CD4-positive, CD25-positive, alpha-beta regulatory T cell (primary cell): ENCODE data around the gene ZBED2. TPM values are rescaled to one million over a fixed set of nuclear protein-coding genes. Genes with fewer than 3 reads are reported as not detected.
A peak's percentile ranks its signal among the peaks of the same experiment; 100 is the strongest.
"Not testable (repeated sequence)": the region's sequence is repeated elsewhere in the genome, so short reads cannot be mapped to it uniquely, and the experiment has no call there.

Experiments used
- ATAC-seq, 2 donors: fragments of 150-1000 bp; cut with Tn5 transposase; one replicate each; pipeline ENCODE4 v1.10.0; 2021; ENCODE audit warnings: low read depth in 2 of 2, moderate number of reproducible peaks in 2 of 2, moderate library complexity in 1 of 2
- DNase-seq, 3 donors: peaks; one replicate each; pipeline versions ENCODE4 v3.0.0 to v3.0.0-alpha.2; 2012 to 2022; ENCODE audit warnings: mixed read lengths in 1 of 3
- H3K27ac ChIP-seq: one replicate; pipeline ENCODE4 v1.7.0; 2013; ENCODE audit warnings: mild to moderate bottlenecking, low read length; ENCODE audit not compliant: insufficient read depth, poor library complexity, severe bottlenecking
- H3K27me3 ChIP-seq: one replicate; pipeline ENCODE4 v1.7.0; 2013; ENCODE audit warnings: low read length; ENCODE audit not compliant: control insufficient read depth, insufficient read depth
- H3K36me3 ChIP-seq: one replicate; pipeline ENCODE4 v1.7.0; 2013; ENCODE audit warnings: mild to moderate bottlenecking, low read length, moderate library complexity; ENCODE audit not compliant: control insufficient read depth, insufficient read depth
- H3K4me1 ChIP-seq: 2 replicates; pipeline ENCODE4 v1.7.0; 2013; ENCODE audit warnings: mild to moderate bottlenecking, low read length; ENCODE audit not compliant: insufficient read depth, control insufficient read depth, poor library complexity, severe bottlenecking
- H3K4me3 ChIP-seq: one replicate; pipeline ENCODE4 v1.7.0; 2013; ENCODE audit warnings: low read depth, mild to moderate bottlenecking, low read length, moderate library complexity
- H3K9me3 ChIP-seq, 2 experiments: 1 replicate in 1 of 2; 2 replicates in 1 of 2; pipeline ENCODE4 v1.7.0; 2013; ENCODE audit warnings: low read length in 2 of 2, mild to moderate bottlenecking in 1 of 2, moderate library complexity in 1 of 2; ENCODE audit not compliant: control insufficient read depth in 2 of 2
- H3K27ac Mint-ChIP-seq, 3 donors: one replicate each; pipeline ENCODE4 v1.8.0; 2020 to 2022; ENCODE audit warnings: mild to moderate bottlenecking in 3 of 3, mixed read lengths in 3 of 3, moderate library complexity in 2 of 3
- H3K27me3 Mint-ChIP-seq: one replicate; pipeline ENCODE4 v1.8.0; 2022; ENCODE audit warnings: mild to moderate bottlenecking, mixed read lengths
- H3K36me3 Mint-ChIP-seq: one replicate; pipeline ENCODE4 v1.8.0; 2020; ENCODE audit warnings: mixed read lengths
- H3K4me1 Mint-ChIP-seq, 4 donors: one replicate each; pipeline ENCODE4 v1.8.0; 2020 to 2022; ENCODE audit warnings: mixed read lengths in 4 of 4, mild to moderate bottlenecking in 1 of 4
- H3K4me3 Mint-ChIP-seq, 4 donors: one replicate each; pipeline ENCODE4 v1.8.0; 2020 to 2022; ENCODE audit warnings: mild to moderate bottlenecking in 4 of 4, mixed read lengths in 4 of 4, moderate library complexity in 3 of 4
- H3K9me3 Mint-ChIP-seq, 7 donors: one replicate each; pipeline ENCODE4 v1.8.0; 2020 to 2022; ENCODE audit warnings: mixed read lengths in 7 of 7, mild to moderate bottlenecking in 3 of 7, moderate library complexity in 2 of 7
- polyA plus RNA-seq, 4 donors: library from polyadenylated mRNA; unstranded; fragments of 300-500 nt; fragmentation: Illumina TruSeq; gene quantifications; one replicate each; pipeline ENCODE4 v1.2.3, GENCODE V29; 2021
- total RNA-seq: library from RNA; stranded (reverse); gene quantifications from one replicate; pipeline ENCODE4 v1.2.3, GENCODE V29; 2022

The ZBED2 gene
- 0.27 TPM for total RNA-seq
- polyA plus RNA-seq: under 1 TPM in 3 of 4 donors, not detected in 1; 0.15 to 1.00 (median 0.80) TPM

- Histone ChIP-seq H3K9me3 (no peaks in the 10 kb centered on the region), H3K27ac (peak within 1 kb of the TSS; percentile 5), H3K27me3 (no peaks in the 10 kb centered on the region), H3K36me3 (peaks cover 34% of the 10 kb centered on the region), H3K4me1 (peaks cover 12% of the 10 kb centered on the region), H3K4me3 (peak within 1 kb of the TSS; percentile 2)
- Mint-ChIP-seq H3K36me3 (peaks cover 54% of the 10 kb centered on the region), H3K9me3 (no peaks in the 10 kb centered on the region), H3K4me1 (peaks cover 21 to 42% (median 30%) of the 10 kb centered on the region in 4 donors), H3K4me3 (peak within 1 kb of the TSS in 1 of 4 donors; percentile 14), H3K27me3 (no peaks in the 10 kb centered on the region), H3K27ac (peak within 1 kb of the TSS; percentile 56 to 70 (median 62))
- peak in 1 of 3 donors; percentile 45 for DNase-seq
- ATAC-seq: no peak
Measured at GRCh38 chr3:111595232-111595631, at the start of gene ZBED2. ZBED2 (minus strand) TSS chr3:111595346; CDS start chr3:111594201, 1,145 bp downstream.

GRCh38 chr3:111639316-111639715 lies 44.2 kb upstream of the ZBED2 start:
- Histone ChIP-seq H3K36me3 (peaks cover 34% of the 10 kb centered on the region), H3K27me3 (no peaks in the 10 kb centered on the region), H3K4me1 (no peaks in the 10 kb centered on the region), H3K9me3 (peaks cover 0 to 3% of the 10 kb centered on the region in 2 experiments), H3K27ac (no peak overlapping the region), H3K4me3 (no peak overlapping the region)
- ATAC-seq (no peak), DNase-seq (no peak)
- Mint-ChIP-seq H3K36me3 (peaks cover 65% of the 10 kb centered on the region), H3K9me3 (peaks cover 0 to 22% (median 11%) of the 10 kb centered on the region in 7 donors), H3K4me3 (peak overlapping the region in 1 of 4 donors; percentile 58), H3K4me1 (peaks cover 0 to 5% (median under 1%) of the 10 kb centered on the region in 4 donors), H3K27me3 (no peaks in the 10 kb centered on the region), H3K27ac (no peak overlapping the region)

- ATAC-seq: no peak
- Histone ChIP-seq H3K9me3 (no peaks in the 10 kb centered on the region), H3K27ac (no peak overlapping the region), H3K4me3 (no peak overlapping the region), H3K27me3 (no peaks in the 10 kb centered on the region), H3K36me3 (peaks cover 34% of the 10 kb centered on the region), H3K4me1 (no peaks in the 10 kb centered on the region)
- Mint-ChIP-seq H3K36me3 (peaks cover 62% of the 10 kb centered on the region), H3K27ac (no peak overlapping the region), H3K9me3 (peaks cover 0 to 12% (median 0%) of the 10 kb centered on the region in 7 donors), H3K4me3 (no peak overlapping the region), H3K27me3 (no peaks in the 10 kb centered on the region), H3K4me1 (no peaks in the 10 kb centered on the region)
- no peak for DNase-seq
Measured at GRCh38 chr3:111636366-111636885, 41.3 kb upstream of the ZBED2 start.

GRCh38 chr3:111635403-111635802 lies 40.3 kb upstream of the ZBED2 start:
- no peak overlapping the region for H3K27ac Mint-ChIP-seq

GRCh38 chr3:111630638-111631037 lies 35.5 kb upstream of the ZBED2 start:
- ATAC-seq, H3K4me3 ChIP-seq, H3K4me1 Mint-ChIP-seq, DNase-seq, H3K27me3 ChIP-seq, H3K27ac ChIP-seq, H3K4me1 ChIP-seq, H3K27me3 Mint-ChIP-seq, H3K4me3 Mint-ChIP-seq: not testable (repeated sequence)
- peaks cover 0 to 22% (median 12%) of the 10 kb centered on the region in 7 donors for H3K9me3 Mint-ChIP-seq
- Histone ChIP-seq H3K9me3 (peaks cover 5 to 14% of the 10 kb centered on the region in 2 experiments), H3K36me3 (peaks cover 23% of the 10 kb centered on the region)
- peaks cover 56% of the 10 kb centered on the region for H3K36me3 Mint-ChIP-seq
- H3K27ac Mint-ChIP-seq: peak overlapping the region in 1 of 3 donors; percentile 17

More at GRCh38 chr3:111635403-111635802, 40.3 kb upstream of the ZBED2 start:
- Mint-ChIP-seq H3K4me1 (peaks cover 0 to 2% (median 0%) of the 10 kb centered on the region in 4 donors), H3K4me3 (no peak overlapping the region), H3K27me3 (no peaks in the 10 kb centered on the region), H3K36me3 (peaks cover 62% of the 10 kb centered on the region), H3K9me3 (peaks cover 0 to 12% (median 0%) of the 10 kb centered on the region in 7 donors)
- no peak overlapping the region for H3K27ac ChIP-seq
- H3K4me3 ChIP-seq: no peak overlapping the region
- ATAC-seq (no peak), DNase-seq (no peak)
- no peaks in the 10 kb centered on the region for H3K27me3 ChIP-seq
- no peaks in the 10 kb centered on the region for H3K9me3 ChIP-seq
- H3K4me1 ChIP-seq: no peaks in the 10 kb centered on the region
- H3K36me3 ChIP-seq: peaks cover 34% of the 10 kb centered on the region

GRCh38 chr3:111629018-111629417 lies 33.9 kb upstream of the ZBED2 start:
- Histone ChIP-seq H3K9me3 (peaks cover 5 to 14% of the 10 kb centered on the region in 2 experiments), H3K36me3 (peaks cover 37% of the 10 kb centered on the region)
- DNase-seq, H3K27me3 ChIP-seq, H3K4me1 Mint-ChIP-seq, H3K4me3 ChIP-seq, H3K27me3 Mint-ChIP-seq, H3K27ac ChIP-seq, ATAC-seq, H3K4me3 Mint-ChIP-seq, H3K4me1 ChIP-seq: not testable (repeated sequence)
- H3K36me3 Mint-ChIP-seq: peaks cover 64% of the 10 kb centered on the region
- H3K9me3 Mint-ChIP-seq: peaks cover 0 to 22% (median 11%) of the 10 kb centered on the region in 7 donors
- H3K27ac Mint-ChIP-seq: peak overlapping the region in 1 of 3 donors; percentile 92

- H3K27me3 Mint-ChIP-seq: no peaks in the 10 kb centered on the region
- peaks cover 0 to 22% (median 11%) of the 10 kb centered on the region in 7 donors for H3K9me3 Mint-ChIP-seq
- H3K27me3 ChIP-seq: no peaks in the 10 kb centered on the region
- H3K36me3 Mint-ChIP-seq: peaks cover 56% of the 10 kb centered on the region
- H3K4me1 ChIP-seq: no peaks in the 10 kb centered on the region
- H3K4me3 ChIP-seq: no peak overlapping the region
- peaks cover 44% of the 10 kb centered on the region for H3K36me3 ChIP-seq
- DNase-seq: no peak
- H3K4me3 Mint-ChIP-seq: no peak overlapping the region
- H3K9me3 ChIP-seq: peaks cover 5 to 14% of the 10 kb centered on the region in 2 experiments
- no peak for ATAC-seq
- H3K27ac Mint-ChIP-seq: peak overlapping the region in 1 of 3 donors; percentile 20
- no peak overlapping the region for H3K27ac ChIP-seq
- H3K4me1 Mint-ChIP-seq: peaks cover 0 to 9% (median 3%) of the 10 kb centered on the region in 4 donors
Measured at GRCh38 chr3:111627092-111627491, 31.9 kb upstream of the ZBED2 start.

- Mint-ChIP-seq H3K9me3 (peaks cover 0 to 3% (median 0%) of the 10 kb centered on the region in 7 donors), H3K27ac (no peak overlapping the region), H3K4me3 (no peak overlapping the region), H3K27me3 (no peaks in the 10 kb centered on the region), H3K4me1 (peaks cover 5 to 20% (median 8%) of the 10 kb centered on the region in 4 donors), H3K36me3 (peaks cover 22% of the 10 kb centered on the region)
- DNase-seq: peak in 1 of 3 donors; percentile 40
- no peak for ATAC-seq
- no peaks in the 10 kb centered on the region for H3K9me3 ChIP-seq
- no peaks in the 10 kb centered on the region for H3K27me3 ChIP-seq
- H3K4me3 ChIP-seq: no peak overlapping the region
- peaks cover 29% of the 10 kb centered on the region for H3K36me3 ChIP-seq
- H3K27ac ChIP-seq: no peak overlapping the region
- H3K4me1 ChIP-seq: peaks cover 8% of the 10 kb centered on the region
Measured at GRCh38 chr3:111621535-111621934, 26.4 kb upstream of the ZBED2 start.
